OCI-M2 (cell line): ENCODE data around the gene MRPL41.
"Not testable (repeated sequence)": the region's sequence is repeated elsewhere in the genome, so short reads cannot be mapped to it uniquely, and the experiment has no call there.

Experiments
- DNase-seq: peaks from one replicate; lab custom pipeline; 2025; ENCODE audit not compliant: unreplicated experiment; lab: John Stamatoyannopoulos, UW

MRPL41 gene

GRCh38 chr9:137521405-137521985, 30.2 kb upstream of the MRPL41 start:
- no peak for DNase-seq

GRCh38 chr9:137522746-137523455, 28.8 kb upstream of the MRPL41 start:
- no peak for DNase-seq

- no peak for DNase-seq
Observed at GRCh38 chr9:137524161-137524980, 27.3 kb upstream of the MRPL41 start.

GRCh38 chr9:137524981-137525317, 26.7 kb upstream of the MRPL41 start:
- no peak for DNase-seq

- no peak for DNase-seq
Observed at GRCh38 chr9:137530331-137530730, 21.3 kb upstream of the MRPL41 start.

DNA sequence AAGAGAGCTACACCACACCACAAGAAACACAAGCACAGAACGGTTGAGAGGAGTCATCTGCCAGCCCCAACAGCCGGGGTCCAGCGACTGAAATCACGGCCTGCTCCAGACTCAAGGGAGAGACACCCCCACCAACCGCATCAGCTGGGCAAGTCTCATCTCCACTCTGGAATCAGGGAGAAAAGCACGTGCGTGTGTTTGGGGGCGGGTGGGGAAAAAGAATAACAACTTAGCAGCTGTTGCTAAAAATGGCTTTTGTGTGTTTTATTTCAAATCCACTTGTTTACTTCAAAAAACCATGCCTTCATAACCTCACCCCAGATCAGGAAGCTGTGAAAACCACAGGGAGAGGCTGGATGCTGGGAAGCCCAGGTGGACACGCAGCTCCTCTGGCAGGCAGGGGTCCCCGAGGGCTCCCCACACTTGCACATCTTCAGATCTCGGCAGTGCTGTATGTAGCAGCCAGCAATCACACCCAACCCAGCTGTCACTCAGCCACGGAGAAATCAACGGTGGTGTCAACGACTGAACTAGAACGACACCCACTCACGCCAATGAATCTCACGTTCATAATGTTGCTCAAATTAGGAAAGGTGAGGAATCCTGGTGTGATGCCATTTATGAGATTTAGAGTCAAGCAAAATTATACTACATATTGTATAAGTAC, 20.4 kb upstream of the MRPL41 start:
- DNase-seq, result no peak

- not testable (repeated sequence) for DNase-seq
Observed at GRCh38 chr9:137532891-137533468, 18.7 kb upstream of the MRPL41 start.

- DNase-seq, result no peak
Observed at GRCh38 chr9:137534256-137535119, 17.2 kb upstream of the MRPL41 start.

- no peak for DNase-seq
Observed at GRCh38 chr9:137535120-137535428, 16.6 kb upstream of the MRPL41 start.

- not testable (repeated sequence) for DNase-seq
Observed at GRCh38 chr9:137536594-137537131, 15.0 kb upstream of the MRPL41 start.

- no peak for DNase-seq
Observed at GRCh38 chr9:137538058-137538457, 13.6 kb upstream of the MRPL41 start.

DNA sequence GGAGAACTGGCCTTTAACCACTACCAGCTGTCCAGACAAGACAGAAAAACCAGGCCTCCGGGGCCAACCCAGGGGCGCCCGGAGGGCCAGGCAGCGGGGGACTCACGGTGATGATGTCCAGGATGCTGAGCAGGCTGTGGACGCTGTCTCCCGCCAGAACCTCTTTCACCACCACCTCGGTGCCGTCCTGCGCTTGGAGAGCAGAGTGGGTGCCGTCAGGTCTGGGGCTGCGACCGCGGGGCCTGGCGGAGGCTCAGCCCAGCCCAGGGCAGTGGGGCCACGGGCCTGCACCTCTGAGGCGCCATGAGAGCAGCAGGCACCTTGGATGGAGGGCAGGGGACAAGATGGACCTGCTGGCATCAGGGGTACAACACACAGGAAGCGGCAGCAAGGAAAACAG, 11.1 kb upstream of the MRPL41 start:
- DNase-seq, result no peak

GRCh38 chr9:137542486-137542885, 9.2 kb upstream of the MRPL41 start:
- no peak for DNase-seq

- no peak for DNase-seq
Observed at GRCh38 chr9:137543237-137543963, 8.3 kb upstream of the MRPL41 start.

GRCh38 chr9:137544176-137544760, 7.4 kb upstream of the MRPL41 start:
- DNase-seq, result no peak

- no peak for DNase-seq
Observed at GRCh38 chr9:137545123-137545522, 6.6 kb upstream of the MRPL41 start.

DNA sequence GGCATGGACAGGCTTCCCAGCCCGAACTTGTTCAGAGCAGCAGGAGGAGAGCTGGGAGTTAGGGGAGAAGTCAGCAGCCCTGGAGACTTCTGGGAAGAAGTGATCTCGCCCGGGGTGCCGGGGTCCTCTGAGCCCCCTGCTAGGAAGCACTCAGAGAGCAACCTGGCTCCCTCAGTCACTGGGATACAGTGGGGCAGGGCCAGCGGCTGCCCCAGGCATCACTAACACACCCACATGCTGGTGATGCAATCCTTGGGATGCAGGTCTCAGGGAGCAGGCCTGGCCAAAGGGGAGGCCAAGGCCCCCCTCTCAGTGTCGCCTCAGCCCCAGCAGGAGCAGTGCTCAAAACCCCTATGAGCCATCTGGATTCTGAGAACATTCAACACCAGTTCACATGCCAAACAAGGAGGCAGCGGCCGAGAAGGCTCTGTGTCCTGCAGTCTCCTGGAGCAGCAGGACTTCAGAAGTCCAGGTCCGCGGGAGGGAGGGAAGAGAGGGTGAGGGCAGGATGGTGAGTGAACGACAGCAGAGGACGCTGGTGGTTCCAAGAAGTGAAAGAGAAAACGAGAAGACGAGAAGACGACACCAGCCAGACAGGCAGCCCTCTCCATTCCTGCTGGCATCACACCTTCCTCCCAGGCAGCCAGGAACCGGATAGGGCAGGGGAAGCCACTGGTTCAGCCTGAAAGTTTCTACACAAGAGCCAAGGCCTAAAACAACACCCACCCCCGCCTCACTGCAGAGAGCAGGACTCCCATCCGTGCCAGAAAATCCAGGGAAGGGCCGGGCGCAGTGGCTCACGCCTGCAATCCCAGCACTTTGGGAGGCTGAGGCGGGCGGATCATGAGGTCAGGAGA, 3.8 kb upstream of the MRPL41 start:
- no peak for DNase-seq

DNA sequence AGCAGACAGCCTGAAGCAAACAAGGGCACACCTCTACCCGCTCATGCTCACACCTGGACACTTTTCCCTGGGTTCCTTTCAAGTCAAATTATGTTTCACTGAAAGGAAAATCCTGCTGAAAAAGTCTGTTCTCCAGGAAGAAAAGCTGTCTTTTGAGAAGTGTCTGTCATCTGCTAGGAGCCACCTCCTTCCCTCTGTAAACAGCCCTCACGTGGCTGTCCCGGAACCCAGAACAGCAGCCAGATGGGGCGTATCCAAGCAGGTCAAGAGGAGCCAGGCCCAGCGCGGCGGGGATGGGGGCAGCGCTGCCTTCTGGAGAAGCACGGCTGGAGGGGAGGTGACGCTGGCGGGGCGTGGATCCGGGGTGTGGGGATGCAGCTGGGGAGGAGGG, 1.5 kb upstream of the MRPL41 start, which contains the start of gene PNPLA7:
TSS of gene PNPLA7 (minus strand) at position 172 of the 391 bp plus-strand sequence. CDS start 205 bp downstream, outside the sequence.
- DNase-seq, result no peak
